Measurements from ENCODE around the gene UTP18.
A peak's percentile ranks its signal among the peaks of the same experiment; 100 is the strongest.
"Not testable (repeated sequence)": the region's sequence is repeated elsewhere in the genome, so short reads cannot be mapped to it uniquely, and the experiment has no call there.

Gene UTP18

DNA sequence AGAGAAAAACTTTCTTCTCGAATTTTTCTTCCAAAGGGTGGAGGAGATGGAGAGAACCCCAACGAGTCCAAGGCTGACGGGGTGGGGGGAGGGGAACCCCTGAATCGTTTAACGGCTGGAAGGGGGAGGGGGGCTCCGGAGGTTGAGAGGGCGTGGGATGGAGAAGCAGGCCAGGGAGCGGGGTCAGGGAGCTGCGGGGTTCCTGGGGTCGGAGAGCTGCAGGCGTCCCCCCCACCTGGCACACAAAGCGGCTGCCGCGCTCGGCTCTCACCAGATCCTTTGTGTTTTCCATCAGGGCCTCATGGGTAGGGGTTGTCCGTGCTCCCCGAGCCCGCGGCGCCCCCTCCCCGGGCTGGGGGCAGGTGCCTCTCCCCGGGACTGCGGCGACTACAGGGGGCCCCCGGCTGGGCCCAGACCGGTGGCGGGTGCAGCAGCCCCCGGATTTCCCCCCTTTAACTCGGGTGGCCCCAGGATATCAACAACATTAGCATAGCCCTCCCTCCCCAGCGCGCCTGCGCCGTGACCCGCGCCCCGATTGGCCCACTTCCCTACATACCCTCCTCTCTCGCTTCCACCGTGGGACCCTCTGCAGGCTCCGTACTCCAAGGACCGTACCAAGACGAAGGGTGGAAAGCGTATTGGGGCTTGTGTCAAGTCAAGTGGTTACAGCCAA lies 646 bp upstream of the UTP18 start, which contains the start of gene MBTD1:
Gene MBTD1, minus strand, starts transcription at position 486 of the 673 bp plus-strand sequence. CDS start 34,888 bp downstream, outside the sequence.
- DNase-seq (ENCODE audit: low read depth) = peak; percentile 93

GRCh38 chr17:51261024-51261963 lies 948 bp downstream of the UTP18 start:
- peak; percentile 74 for DNase-seq (ENCODE audit: low read depth)

DNA sequence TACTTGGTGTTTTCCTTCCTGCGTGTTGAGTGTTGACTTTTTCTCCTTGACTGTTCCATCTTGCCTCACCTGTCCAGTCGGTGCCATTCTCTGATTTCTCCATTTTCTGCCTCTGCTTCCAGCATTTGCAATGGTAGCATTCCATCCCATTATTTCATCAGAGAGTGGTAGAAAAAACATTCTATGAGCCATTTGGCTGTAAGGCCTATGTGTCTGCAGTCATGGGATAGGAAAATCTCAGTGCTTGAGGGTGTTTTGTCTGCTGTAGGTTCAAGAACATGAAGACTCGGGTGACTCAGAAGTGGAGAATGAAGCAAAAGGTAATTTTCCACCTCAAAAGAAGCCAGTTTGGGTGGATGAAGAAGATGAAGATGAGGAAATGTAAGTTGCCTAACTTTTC lies 2.7 kb downstream of the UTP18 start:
- DNase-seq (ENCODE audit: low read depth) = no peak

DNA sequence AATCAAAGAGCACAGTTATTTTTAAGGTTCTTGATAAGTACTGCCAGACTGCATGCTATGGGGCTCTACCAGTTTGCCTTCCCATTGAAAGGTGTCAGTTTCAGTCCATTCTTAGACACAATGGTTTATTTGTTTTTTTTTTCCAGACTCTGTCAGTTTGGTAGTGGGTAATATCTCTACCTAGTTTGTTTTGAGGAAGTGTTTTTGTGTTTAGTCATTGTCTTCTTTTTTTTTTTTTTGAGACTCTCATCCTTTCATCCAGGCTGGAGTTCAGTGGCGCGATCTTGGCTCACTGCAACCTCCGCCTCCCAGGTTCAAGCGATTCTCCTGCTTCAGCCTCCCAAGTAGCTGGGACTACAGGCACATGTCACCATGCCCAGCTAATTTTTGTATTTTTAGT lies 4.1 kb downstream of the UTP18 start:
- not testable (repeated sequence) for DNase-seq (ENCODE audit: low read depth)

DNA sequence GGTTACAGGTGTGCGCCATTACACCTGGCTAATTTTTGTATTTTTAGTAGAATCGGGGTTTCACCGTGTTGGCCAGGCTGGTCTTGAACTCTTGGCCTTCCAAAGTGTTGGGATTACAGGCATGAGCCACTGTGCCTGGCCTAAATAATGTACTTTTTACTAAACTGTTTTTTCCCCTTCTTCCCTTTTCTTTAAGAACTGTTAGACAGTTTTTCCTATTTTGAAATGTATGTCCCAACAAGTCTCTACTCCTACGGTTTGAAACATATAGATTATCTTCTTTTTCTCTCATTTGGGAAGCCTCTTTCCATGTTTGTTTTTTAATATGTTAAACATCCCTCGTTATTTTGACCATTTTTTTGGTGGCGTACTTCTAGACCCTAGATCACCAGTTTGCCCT lies 9.6 kb downstream of the UTP18 start:
- no peak for DNase-seq (ENCODE audit: low read depth)

GRCh38 chr17:51270636-51271035 lies 10.3 kb downstream of the UTP18 start:
- no peak for DNase-seq (ENCODE audit: low read depth)

- no peak for DNase-seq (ENCODE audit: low read depth)
Measured at GRCh38 chr17:51272812-51273211, 12.5 kb downstream of the UTP18 start.

DNA sequence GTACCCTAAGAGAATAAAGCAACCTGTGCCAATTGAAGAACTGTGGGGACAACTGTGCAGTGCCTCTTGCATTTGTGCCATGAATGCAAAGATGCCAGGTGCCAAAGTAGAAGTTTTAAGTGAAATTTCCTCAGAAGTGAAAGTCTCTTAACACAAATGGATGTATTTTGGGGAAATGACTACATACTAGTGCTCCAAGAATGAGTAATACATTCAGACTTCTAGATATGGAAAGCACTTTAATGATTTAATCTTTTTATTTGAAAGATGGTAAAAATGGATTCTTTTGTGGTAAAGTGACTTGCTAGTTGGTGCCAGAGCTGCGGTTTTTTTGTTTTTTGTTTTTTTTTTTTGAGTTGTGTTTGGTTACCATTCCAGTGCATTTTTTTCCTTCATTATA lies 15.0 kb downstream of the UTP18 start:
- no peak for DNase-seq (ENCODE audit: low read depth)

DNA sequence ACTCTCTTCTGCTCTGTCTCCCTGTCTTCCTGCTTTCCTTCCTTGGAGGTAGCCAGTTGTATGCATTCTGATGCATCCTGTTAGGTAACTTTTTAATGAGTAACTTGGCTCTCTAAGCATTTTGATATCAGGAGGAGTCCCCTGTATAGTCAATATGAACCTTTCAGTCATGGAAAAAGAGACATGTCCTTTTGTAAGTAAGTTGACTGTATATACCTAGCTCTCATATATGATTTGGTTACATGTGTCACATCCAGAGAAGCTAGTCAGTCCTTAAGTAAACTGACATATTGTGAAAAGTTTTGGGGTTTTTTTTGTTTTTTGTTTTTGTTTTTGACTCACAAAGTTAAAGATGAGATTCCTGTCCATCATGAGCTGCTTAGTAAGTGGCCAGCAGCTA lies 18.8 kb downstream of the UTP18 start:
- DNase-seq (ENCODE audit: low read depth) = no peak

- DNase-seq (ENCODE audit: low read depth) = no peak
Measured at GRCh38 chr17:51287412-51287811, 27.1 kb downstream of the UTP18 start.

DNA sequence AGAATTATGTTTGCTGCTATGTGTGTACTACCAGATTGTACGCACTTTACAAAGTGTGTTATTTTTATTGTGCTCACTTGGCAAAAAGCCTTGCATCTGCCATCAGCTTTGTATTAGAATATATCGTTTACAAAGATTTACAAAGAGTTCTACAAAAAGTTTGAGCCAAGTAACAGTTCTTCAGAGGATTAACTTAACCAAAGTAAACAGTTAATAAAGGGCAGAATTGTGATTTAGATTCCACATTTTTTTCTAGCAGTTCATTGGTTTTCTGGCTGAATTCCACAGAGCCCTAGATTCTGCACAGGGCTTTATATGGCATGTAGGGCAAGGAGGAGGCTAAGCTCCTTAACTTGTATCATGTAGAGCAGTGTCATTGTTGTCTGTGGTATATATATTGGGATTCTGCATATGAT lies 29.4 kb downstream of the UTP18 start:
- no peak for DNase-seq (ENCODE audit: low read depth)

- DNase-seq (ENCODE audit: low read depth) = not testable (repeated sequence)
Measured at GRCh38 chr17:51294338-51294737, 34.0 kb downstream of the UTP18 start.

DNA sequence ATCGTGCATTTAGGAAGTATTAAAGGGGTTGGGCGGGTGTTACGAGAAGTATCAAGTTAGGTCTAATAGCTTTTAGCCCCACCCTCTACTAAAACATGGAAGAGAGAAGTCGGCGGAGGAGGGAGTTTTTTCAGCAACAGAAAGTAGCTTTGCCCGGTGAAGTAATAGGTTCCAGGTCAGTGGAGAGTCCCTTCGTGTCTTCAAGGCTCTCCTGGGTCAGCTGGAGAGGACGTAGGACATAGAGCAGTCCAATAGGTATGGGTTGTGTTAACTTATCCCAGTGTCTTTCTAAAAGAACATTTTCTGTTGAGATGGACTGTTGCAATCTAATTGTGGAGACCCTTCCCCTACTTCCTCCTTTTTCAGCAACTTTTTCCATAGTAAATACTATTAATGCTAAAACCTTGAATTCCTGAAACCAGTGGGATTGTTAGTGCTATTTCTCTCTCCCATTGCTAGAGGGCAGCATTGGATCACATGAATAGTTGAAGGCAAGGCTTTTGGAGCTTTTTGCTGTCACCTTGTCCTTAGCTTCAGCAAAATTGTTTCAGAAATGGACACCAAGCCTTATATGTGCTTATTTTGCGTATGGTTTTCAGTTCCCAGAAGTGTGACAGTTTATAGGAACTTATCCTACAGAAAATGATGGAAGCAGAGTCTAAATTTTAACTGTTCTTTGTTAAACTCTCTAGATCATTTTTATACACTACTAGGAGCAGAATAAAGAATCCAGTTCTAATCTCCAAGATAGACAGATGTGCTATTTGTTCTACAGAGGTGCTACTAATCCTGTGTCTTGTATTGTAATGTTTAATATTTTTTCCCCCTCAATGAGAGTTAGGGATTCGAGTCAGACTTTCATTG lies 38.4 kb downstream of the UTP18 start:
- no peak for DNase-seq (ENCODE audit: low read depth)

- no peak for DNase-seq (ENCODE audit: low read depth)
Measured at GRCh38 chr17:51299859-51300258, 39.5 kb downstream of the UTP18 start.

DNA sequence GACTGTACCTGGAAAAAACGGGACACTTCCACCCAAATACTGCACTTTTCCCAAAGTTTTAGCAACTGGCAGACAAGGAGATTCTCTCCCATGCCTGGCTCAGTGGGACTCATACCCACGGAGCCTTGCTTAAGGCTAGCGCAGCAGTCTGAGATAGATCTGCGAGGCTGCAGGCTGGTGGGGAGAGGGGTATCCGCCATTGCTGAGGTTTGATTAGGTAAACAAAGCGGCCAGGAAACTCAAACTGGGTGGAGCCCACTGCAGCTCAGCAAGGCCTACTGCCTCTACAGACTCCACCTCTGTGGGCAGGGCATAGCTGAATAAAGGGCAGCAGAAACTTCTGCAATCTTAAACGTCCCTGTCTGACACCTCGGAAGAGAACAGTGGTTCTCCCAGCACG lies 44.8 kb downstream of the UTP18 start:
- no peak for DNase-seq (ENCODE audit: low read depth)

DNA sequence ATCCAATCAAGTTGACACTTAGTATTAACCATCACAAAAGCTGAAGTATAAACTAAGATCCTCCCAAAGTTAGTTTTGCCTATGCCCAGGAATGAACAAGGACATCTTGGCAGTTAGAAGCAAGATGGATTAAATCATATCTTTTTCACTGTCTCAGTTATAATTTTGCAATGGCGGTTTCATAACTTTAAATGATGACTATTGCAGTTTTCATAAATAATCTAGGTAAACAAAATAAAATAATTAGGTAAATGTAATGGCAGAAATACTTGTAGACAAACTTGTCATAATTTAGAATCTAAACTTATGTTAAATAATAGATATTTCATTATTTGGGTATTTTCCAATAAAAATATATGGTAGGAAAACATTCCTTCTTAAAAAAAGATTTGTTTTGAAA lies 51.7 kb downstream of the UTP18 start:
- not testable (repeated sequence) for DNase-seq (ENCODE audit: low read depth)

GRCh38 chr17:51319186-51319585 lies 58.8 kb downstream of the UTP18 start:
- no peak for DNase-seq (ENCODE audit: low read depth)

DNA sequence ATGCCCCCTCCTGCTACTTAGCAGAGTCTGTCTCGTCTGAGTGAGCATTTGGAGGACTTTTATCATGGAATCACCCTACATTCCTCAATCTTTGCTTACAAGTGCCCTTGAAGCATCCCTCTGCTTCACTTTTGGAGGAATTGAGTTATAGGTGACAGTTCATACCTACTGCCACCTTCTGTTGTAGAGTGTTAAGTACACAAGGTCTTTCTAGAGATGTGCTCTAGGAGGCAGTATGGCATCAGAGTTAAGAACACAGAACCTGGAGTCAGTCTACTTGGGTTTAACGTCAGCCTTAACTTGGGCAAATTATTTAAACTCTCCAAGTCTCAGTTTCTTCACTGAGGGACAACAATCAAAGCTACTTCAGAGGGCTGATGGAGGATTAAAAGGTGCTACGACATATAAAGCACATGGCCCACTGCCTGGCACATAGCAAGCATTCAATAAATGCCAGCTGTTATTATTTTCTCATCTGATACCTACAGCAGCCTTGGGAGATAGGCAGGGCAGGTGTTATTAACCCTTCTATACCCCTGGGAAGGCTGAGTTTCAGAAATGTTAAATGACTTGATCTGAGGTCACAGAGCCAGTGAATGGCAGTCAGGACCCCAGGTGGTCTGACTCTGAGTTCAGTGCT lies 62.2 kb downstream of the UTP18 start:
- DNase-seq (ENCODE audit: low read depth) = no peak

- no peak for DNase-seq (ENCODE audit: low read depth)
Measured at GRCh38 chr17:51325471-51325870, 65.1 kb downstream of the UTP18 start.

DNA sequence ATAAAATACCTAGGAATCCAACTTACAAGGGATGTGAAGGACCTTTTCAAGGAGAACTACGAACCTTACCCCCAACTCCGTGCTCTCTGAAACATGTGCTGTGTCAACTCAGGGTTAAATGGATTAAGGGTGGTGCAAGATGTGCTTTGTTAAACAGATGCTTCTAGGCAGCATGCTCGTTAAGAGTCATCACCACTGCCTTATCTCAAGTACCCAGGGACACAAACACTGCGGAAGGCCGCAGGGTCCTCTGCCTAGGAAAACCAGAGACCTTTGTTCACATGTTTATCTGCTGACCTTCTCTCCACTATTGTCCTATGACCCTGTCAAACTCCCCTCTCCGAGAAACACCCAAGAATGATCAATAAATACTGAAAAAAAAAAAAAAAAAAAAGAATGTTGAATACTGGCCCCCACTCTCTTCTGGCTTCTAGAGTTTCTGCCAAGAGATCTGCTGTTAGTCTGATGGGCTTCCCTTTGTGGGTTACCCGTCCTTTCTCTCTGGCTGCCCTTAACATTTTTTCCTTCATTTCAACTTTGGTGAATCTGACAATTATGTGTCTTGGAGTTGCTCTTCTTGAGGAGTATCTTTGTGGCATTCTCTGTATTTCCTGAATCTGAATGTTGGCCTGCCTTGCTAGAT lies 70.6 kb downstream of the UTP18 start:
- not testable (repeated sequence) for DNase-seq (ENCODE audit: low read depth)

DNA sequence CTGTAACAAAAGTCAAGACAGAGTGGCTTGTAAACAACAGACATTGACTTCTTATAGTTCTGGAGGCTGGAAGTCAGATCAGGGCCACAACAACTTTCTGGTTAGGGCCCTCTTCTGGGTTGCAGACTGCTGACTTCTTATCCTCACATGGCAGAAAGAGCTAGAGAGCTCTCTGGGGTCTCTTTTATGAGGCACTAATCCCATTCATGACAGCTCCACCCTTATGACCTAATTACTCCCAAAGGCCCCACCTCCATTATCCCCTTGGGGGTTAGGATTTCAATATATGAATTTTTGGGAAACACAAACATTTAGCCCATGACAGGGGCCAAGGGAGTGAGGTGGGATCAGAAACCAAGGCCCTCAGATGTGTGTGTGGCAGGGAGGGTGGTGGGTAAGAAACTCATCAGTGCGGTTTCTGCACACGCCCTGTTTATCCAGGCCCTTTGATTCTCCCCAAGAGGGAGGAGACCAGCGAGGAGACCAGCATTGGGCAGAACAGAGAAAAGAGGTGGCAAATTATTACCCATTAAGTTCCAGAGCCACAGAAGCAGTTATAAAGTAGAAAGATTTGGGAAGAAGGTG lies 74.8 kb downstream of the UTP18 start:
- DNase-seq (ENCODE audit: low read depth) = no peak

Data from T-helper 22 cell (primary cell).